HG03108 (cell line): ENCODE results near the gene RGSL1.
A peak's percentile ranks its signal among the peaks of the same experiment; 100 is the strongest.

ENCODE experiments used
- ATAC-seq: cut with Tn5 transposase; IDR thresholded peaks from one replicate; pipeline ENCODE4 v1.9.1; 2021; ENCODE audit warnings: moderate library complexity; ENCODE audit not compliant: unreplicated experiment

The RGSL1 gene

GRCh38 chr1:182450087-182450486 lies at the start of gene RGSL1:
RGSL1 (plus strand) TSS chr1:182450146; CDS start chr1:182450166, 20 bp downstream.
- no peak for ATAC-seq

- ATAC-seq = no peak
These were observed 49.4 kb upstream of the RGSL1 start, which contains the start of gene TEDDM1 for GRCh38 chr1:182400567-182400966. TEDDM1 (minus strand) TSS chr1:182400667; CDS start chr1:182400485, 182 bp downstream.

- ATAC-seq = no peak
These were observed 45.2 kb upstream of the RGSL1 start for GRCh38 chr1:182404781-182405180.

- ATAC-seq = no peak
These were observed 44.4 kb upstream of the RGSL1 start for GRCh38 chr1:182405578-182405977.

GRCh38 chr1:182406012-182406411 lies 43.9 kb upstream of the RGSL1 start:
- no peak for ATAC-seq

GRCh38 chr1:182407724-182408123 lies 42.2 kb upstream of the RGSL1 start:
- no peak for ATAC-seq

GRCh38 chr1:182408435-182409075 lies 41.4 kb upstream of the RGSL1 start:
- no peak for ATAC-seq

GRCh38 chr1:182410138-182410537 lies 39.8 kb upstream of the RGSL1 start:
- no peak for ATAC-seq

- no peak for ATAC-seq
These were observed 39.2 kb upstream of the RGSL1 start for GRCh38 chr1:182410620-182411273.

- ATAC-seq = no peak
These were observed 36.5 kb upstream of the RGSL1 start for GRCh38 chr1:182413486-182413885.

GRCh38 chr1:182413969-182414368 lies 36.0 kb upstream of the RGSL1 start:
- ATAC-seq = no peak

- ATAC-seq = no peak
These were observed 34.2 kb upstream of the RGSL1 start for GRCh38 chr1:182415789-182416188.

- peak; percentile 64 for ATAC-seq
These were observed 23.2 kb upstream of the RGSL1 start for GRCh38 chr1:182426442-182427430.

GRCh38 chr1:182428043-182428442 lies 21.9 kb upstream of the RGSL1 start:
- ATAC-seq = peak; percentile 36

- ATAC-seq = no peak
These were observed 19.5 kb upstream of the RGSL1 start for GRCh38 chr1:182430263-182431068.

GRCh38 chr1:182431278-182431677 lies 18.7 kb upstream of the RGSL1 start:
- ATAC-seq = no peak

- no peak for ATAC-seq
These were observed 16.4 kb upstream of the RGSL1 start for GRCh38 chr1:182433580-182433979.

- no peak for ATAC-seq
These were observed 11.6 kb upstream of the RGSL1 start for GRCh38 chr1:182438326-182438725.

GRCh38 chr1:182441719-182442118 lies 8.2 kb upstream of the RGSL1 start:
- no peak for ATAC-seq

- ATAC-seq = no peak
These were observed 7.6 kb upstream of the RGSL1 start for GRCh38 chr1:182442333-182442732.

GRCh38 chr1:182444497-182444896 lies 5.4 kb upstream of the RGSL1 start:
- ATAC-seq = no peak
